Left ventricle myocardium inferior (tissue), 1 donor: Measurements from ENCODE around the gene ARFGAP1. TPM values are rescaled to one million over a fixed set of nuclear protein-coding genes. Genes with fewer than 3 reads are reported as not detected.
"Not testable (repeated sequence)": the region's sequence is repeated elsewhere in the genome, so short reads cannot be mapped to it uniquely, and the experiment has no call there.

Source experiments
- DNase-seq: peaks from one replicate; pipeline ENCODE4 v3.0.0-alpha.2; 2020
- H3K27ac ChIP-seq: fragments of 200-600 bp; replicated peaks from 2 replicates; pipeline ENCODE4 v1.8.0; 2021
- H3K27me3 ChIP-seq: fragments of 200-600 bp; 2 replicates; pipeline ENCODE4 v1.8.0; 2021; ENCODE audit warnings: low read depth
- H3K36me3 ChIP-seq: fragments of 200-600 bp; 2 replicates; pipeline ENCODE4 v1.8.0; 2021
- H3K4me1 ChIP-seq: fragments of 200-600 bp; 2 replicates; pipeline ENCODE4 v1.8.0; 2021
- H3K4me3 ChIP-seq: fragments of 200-600 bp; 2 replicates; pipeline ENCODE4 v1.8.0; 2021; ENCODE audit warnings: mild to moderate bottlenecking, moderate library complexity
- H3K9me3 ChIP-seq: fragments of 200-600 bp; replicated peaks from 2 replicates; pipeline ENCODE4 v1.8.0; 2021
- CTCF ChIP-seq: fragments of 200-600 bp; IDR thresholded peaks from 2 replicates; pipeline ENCODE4 v1.8.0; 2021; ENCODE audit warnings: antibody characterized with exemption, mild to moderate bottlenecking, borderline replicate concordance
- intact Hi-C: fragments of 100-400 bp; cut with micrococcal nuclease; formaldehyde crosslinking; loops from one replicate; pipeline ENCODE4 v1.11.0; 2022
- total RNA-seq: library from RNA; stranded (reverse); fragmentation: NEBNext Ultra II Directional; extraction: Animal tissue kit (Norgen Biotek cat#: 25700); gene quantifications from one replicate; pipeline ENCODE4 v1.2.1, GENCODE V29; 2021
- donor health status: DM: no; HTN: yes; CAD: no; lungs with severe emphysema.

ARFGAP1 gene
- total RNA-seq, 1 donor from 2014 or later: 33.4 TPM

DNA sequence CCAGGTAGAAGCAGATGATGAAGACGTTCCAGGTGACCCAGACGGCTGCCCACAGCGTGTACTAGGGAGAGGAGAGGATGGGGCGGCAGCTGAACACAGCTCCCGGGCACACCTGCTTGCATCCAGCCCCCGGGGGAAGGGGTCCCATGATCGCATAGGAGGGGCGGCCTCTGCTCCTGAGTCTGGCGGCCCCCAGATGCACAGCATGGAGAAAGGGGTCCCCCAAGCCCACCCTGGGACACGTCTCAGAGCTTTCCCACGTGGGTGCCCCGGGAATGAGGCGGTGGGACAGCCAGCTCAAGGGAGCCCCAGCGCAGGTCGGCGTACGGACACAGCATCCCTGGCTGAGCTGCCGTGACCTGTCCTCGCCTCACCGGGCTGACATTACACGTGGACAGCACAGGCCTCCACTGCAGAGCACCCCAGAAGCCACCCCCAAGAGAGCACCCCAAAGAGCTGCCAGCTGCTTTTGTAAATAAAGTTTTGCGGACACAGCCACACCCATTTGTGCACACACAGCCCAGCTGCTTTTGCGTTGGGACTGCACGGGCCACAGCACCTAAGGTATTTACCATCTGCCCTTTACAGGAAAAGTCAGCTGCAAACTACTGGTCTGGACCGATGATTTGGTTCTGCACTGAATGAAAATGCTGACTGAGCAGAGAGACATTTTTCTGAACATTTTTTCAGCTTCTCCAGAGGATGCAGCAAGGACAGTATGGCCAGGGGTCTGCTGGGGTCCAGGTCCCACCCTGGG is 23.6 kb upstream of the ARFGAP1 start:
- H3K27me3 ChIP-seq: peaks cover 98% of the 10 kb centered on the region
- no peak overlapping the region for H3K4me3 ChIP-seq
- no peaks in the 10 kb centered on the region for H3K36me3 ChIP-seq
- no peak for DNase-seq
- peaks cover 12% of the 10 kb centered on the region for H3K4me1 ChIP-seq
- intact Hi-C loops: no loop called here
- H3K27ac ChIP-seq: no peak overlapping the region
- no peak for TF ChIP-seq CTCF
- no peaks in the 10 kb centered on the region for H3K9me3 ChIP-seq

DNA sequence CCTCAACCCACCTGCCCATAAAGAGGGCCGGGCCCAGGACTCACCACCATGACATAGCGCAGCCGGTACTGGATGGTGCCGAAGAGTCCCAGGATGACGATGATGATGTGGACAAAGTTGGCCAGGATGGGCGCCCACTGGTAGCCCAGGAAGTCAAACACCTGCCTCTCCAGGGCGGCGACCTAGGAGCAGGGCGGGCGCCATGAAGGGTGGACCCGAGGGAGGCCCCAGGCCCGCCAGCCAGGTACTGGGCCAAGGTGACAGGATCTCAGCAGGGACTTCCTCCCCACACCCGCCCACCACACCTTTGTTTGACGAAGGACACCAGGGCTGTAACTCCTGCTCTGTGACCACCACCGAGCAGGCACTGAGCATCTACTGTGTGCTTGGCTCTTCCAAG is 22.7 kb upstream of the ARFGAP1 start:
- H3K36me3 ChIP-seq: no peaks in the 10 kb centered on the region
- H3K27me3 ChIP-seq: peaks cover 98% of the 10 kb centered on the region
- H3K4me3 ChIP-seq: no peak overlapping the region
- intact Hi-C loops: no loop called here
- no peak overlapping the region for H3K27ac ChIP-seq
- TF ChIP-seq CTCF: no peak
- DNase-seq: no peak
- peaks cover 20% of the 10 kb centered on the region for H3K4me1 ChIP-seq
- no peaks in the 10 kb centered on the region for H3K9me3 ChIP-seq

DNA sequence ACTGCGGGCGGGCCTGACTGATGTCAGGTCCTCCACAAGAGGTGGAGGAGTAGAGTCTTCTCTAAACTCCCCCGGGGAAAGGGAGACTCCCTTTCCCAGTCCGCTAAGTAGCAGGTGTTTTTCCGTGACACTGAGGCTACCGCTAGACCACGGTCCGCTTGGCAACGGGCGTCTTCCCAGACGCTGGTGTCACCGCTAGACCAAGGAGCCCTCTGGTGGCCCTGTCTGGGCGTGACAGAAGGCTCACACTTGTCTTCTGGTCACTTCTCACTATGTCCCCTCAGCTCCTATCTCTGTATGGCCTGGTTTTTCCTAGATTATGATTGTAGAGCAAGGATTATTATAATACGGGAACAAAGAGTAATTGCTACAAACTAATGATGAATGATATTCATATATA is 21.3 kb upstream of the ARFGAP1 start:
- H3K9me3 ChIP-seq, intact Hi-C loops, H3K27ac ChIP-seq, H3K36me3 ChIP-seq, H3K4me3 ChIP-seq, DNase-seq: not testable (repeated sequence)
- H3K27me3 ChIP-seq: peaks cover 98% of the 10 kb centered on the region
- peaks cover 20% of the 10 kb centered on the region for H3K4me1 ChIP-seq

- DNase-seq: no peak
- intact Hi-C loops: no loop called here
- Histone ChIP-seq H3K4me3 (no peak overlapping the region), H3K36me3 (no peaks in the 10 kb centered on the region), H3K9me3 (no peaks in the 10 kb centered on the region), H3K27ac (no peak overlapping the region), H3K27me3 (peaks cover 96% of the 10 kb centered on the region), H3K4me1 (peaks cover 20% of the 10 kb centered on the region)
- no peak for TF ChIP-seq CTCF
Observed at GRCh38 chr20:63252284-63252711, 20.3 kb upstream of the ARFGAP1 start.

DNA sequence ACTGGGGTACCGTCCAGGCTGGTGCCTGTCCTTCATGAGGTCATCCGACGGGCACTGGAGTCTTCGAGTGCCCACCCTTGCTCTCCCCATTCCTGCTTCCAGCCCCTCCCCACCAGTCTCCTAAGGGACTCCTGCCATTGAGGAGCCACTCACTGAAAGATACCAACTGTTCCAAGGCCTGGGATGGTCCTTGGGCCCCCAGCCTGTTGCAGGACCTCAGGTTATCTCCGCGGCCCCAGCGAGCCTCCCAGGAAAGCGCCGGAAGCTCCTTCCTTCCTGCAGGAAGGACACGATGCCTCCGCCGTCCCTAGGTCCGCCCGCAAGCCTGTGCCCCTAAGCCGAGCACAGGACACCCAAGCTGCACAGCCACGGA is 19.6 kb upstream of the ARFGAP1 start:
- H3K9me3 ChIP-seq: no peaks in the 10 kb centered on the region
- H3K27ac ChIP-seq: no peak overlapping the region
- H3K4me1 ChIP-seq: peaks cover 20% of the 10 kb centered on the region
- peak overlapping the region; percentile 55 for H3K4me3 ChIP-seq
- H3K36me3 ChIP-seq: no peaks in the 10 kb centered on the region
- DNase-seq: no peak
- TF ChIP-seq CTCF: no peak
- intact Hi-C loops: no loop called here
- H3K27me3 ChIP-seq: peaks cover 90% of the 10 kb centered on the region

DNA sequence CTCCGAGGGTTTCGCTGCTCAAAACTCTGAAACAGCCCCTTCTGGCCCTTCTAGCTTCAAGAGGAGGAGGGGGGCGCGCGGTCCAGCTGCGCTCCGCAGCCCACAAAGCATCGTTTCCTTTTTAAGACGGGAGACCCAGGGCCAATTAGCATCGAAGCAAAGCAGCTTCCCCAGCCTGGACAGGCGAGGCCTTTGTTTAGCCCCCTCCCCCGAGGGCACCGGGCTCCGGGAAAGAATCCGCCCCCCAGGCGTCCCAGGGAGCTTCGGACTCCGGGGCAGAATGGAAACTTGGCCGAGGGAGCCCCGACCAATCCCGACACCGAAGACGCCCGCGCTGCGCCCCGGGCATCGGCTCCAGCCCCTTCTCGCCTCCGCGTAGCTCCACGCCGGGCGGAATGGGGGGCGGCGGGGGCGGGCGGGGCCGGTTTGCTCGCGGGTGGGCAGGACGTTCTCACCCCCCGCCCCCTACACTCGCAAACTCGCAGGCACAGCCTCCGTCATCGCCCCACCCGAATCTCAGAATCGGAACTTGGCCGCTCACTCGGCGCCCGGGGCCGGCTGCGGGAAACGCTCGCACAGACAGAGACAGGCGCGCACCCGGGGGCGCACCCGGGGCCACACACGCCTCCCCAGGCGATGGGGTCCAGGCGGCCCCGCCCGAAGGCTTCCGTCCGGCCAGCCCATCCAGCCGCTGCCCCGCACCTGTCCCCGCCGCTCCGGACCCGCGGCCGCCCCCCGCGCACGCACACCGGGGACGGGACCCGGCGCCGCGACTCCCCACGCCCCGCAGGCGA is 19.0 kb upstream of the ARFGAP1 start:
- no peak overlapping the region for H3K27ac ChIP-seq
- H3K9me3 ChIP-seq: no peaks in the 10 kb centered on the region
- peak overlapping the region; percentile 55 for H3K4me3 ChIP-seq
- H3K4me1 ChIP-seq: peaks cover 20% of the 10 kb centered on the region
- intact Hi-C loops: no loop called here
- DNase-seq: no peak
- TF ChIP-seq CTCF: no peak
- H3K36me3 ChIP-seq: no peaks in the 10 kb centered on the region
- peaks cover 90% of the 10 kb centered on the region for H3K27me3 ChIP-seq
